Spleen (tissue), 11 donors: ENCODE measurements around the gene RNF214. TPM values are rescaled to one million over a fixed set of nuclear protein-coding genes. Genes with fewer than 3 reads are reported as not detected.

ENCODE experiments used
- DNase-seq: peaks from one replicate; pipeline ENCODE4 v3.0.0-alpha.2; 2020
- H3K27ac ChIP-seq, 8 donors: fragments of 200-600 bp; sonication (generic) in 7 of 8; 1 replicate in 4 of 8; 2 replicates in 4 of 8; pipeline versions ENCODE4 v1.5.0 to v1.8.0; 2016 to 2021; ENCODE audit warnings: inconsistent platforms in 4 of 8, mild to moderate bottlenecking in 4 of 8, moderate library complexity in 1 of 8
- H3K27me3 ChIP-seq, 7 donors: fragments of 200-600 bp; sonication (generic) in 6 of 7; replicated peaks in 1 of 7; 1 replicate in 4 of 7; 2 replicates in 3 of 7; pipeline versions ENCODE4 v1.5.0 to v1.8.0; 2016 to 2021; ENCODE audit warnings: inconsistent platforms in 3 of 7, mild to moderate bottlenecking in 1 of 7
- H3K36me3 ChIP-seq, 6 donors: fragments of 200-600 bp; sonication (generic) in 5 of 6; 1 replicate in 4 of 6; 2 replicates in 2 of 6; pipeline versions ENCODE4 v1.5.0 to v1.8.0; 2016 to 2021; ENCODE audit warnings: inconsistent platforms in 2 of 6
- H3K4me1 ChIP-seq, 6 donors: fragments of 200-600 bp; sonication (generic) in 5 of 6; 1 replicate in 3 of 6; 2 replicates in 3 of 6; pipeline versions ENCODE4 v1.5.0 to v1.8.0; 2016 to 2021; ENCODE audit warnings: inconsistent platforms in 3 of 6
- H3K4me3 ChIP-seq, 8 donors: fragments of 200-600 bp; sonication (generic) in 7 of 8; 1 replicate in 4 of 8; 2 replicates in 4 of 8; pipeline versions ENCODE4 v1.5.0 to v1.8.0; 2016 to 2021; ENCODE audit warnings: inconsistent platforms in 4 of 8, mild to moderate bottlenecking in 4 of 8, moderate library complexity in 2 of 8
- H3K9me3 ChIP-seq, 8 donors: fragments of 200-600 bp; sonication (generic) in 7 of 8; 1 replicate in 4 of 8; 2 replicates in 4 of 8; pipeline versions ENCODE4 v1.5.0 to v1.8.0; 2016 to 2021; ENCODE audit warnings: inconsistent platforms in 4 of 8
- POLR2A ChIP-seq, 3 donors: fragments of 450-650 bp; IDR thresholded peaks; one replicate each; pipeline ENCODE4 v1.5.1; 2017; ENCODE audit warnings: antibody characterized with exemption in 3 of 3, mild to moderate bottlenecking in 1 of 3
- POLR2AphosphoS5 ChIP-seq, 3 donors: sonication (generic); formaldehyde crosslinking; IDR thresholded peaks; one replicate each; pipeline ENCODE4 v1.5.1; 2017; ENCODE audit warnings: antibody characterized with exemption in 3 of 3
- WGBS, 5 donors: extraction: QIAGEN DNeasy Blood & Tissue Kit in 3 of 5; methylation state at CpG; one replicate each; pipeline versions ENCODE4 v1.1.5 to v1.1.7; 2013 to 2018; 5-methylcytosine and 5-hydroxymethylcytosine counted together
- intact Hi-C: fragments of 100-400 bp; cut with DNase I; formaldehyde crosslinking; loops from one replicate; pipeline ENCODE4 v1.15.0; 2023; ENCODE audit warnings: low total_unique reads
- polyA plus RNA-seq, 3 donors: library from polyadenylated mRNA; stranded (reverse); fragments of 200-250 nt; gene quantifications; one replicate each; pipeline ENCODE4 v1.2.1, GENCODE V29; 2013
- total RNA-seq, 7 donors: library from RNA; depleted of rRNA in 3 of 7; stranded (reverse); fragments of >200 nt in 3 of 7; fragmentation: NEBNext Ultra II Directional in 4 of 7; extraction: Animal tissue kit (Norgen Biotek cat#: 25700) in 4 of 7; gene quantifications; one replicate each; pipeline versions ENCODE4 v1.1.0 to v1.2.1, GENCODE V29; 2016 to 2021
- TF ChIP-seq, protein P1 (sequence below), 11 experiments: fragments of 200-600 bp in 7 of 11; fragments of 450-650 bp in 4 of 11; sonication (generic) in 4 of 11; IDR thresholded peaks in 8 of 11; conservative IDR thresholded peaks in 3 of 11; 1 replicate in 7 of 11; 2 replicates in 4 of 11; pipeline versions ENCODE4 v1.4.0 to v1.8.0; 2016 to 2021; ENCODE audit warnings: antibody characterized with exemption in 11 of 11, inconsistent platforms in 4 of 11, mild to moderate bottlenecking in 1 of 11
- donor health status: healthy with polysubstance abuse.
- donor health status: DM: no; HTN: no; CAD: no; lungs with moderate emphysema.
- donor health status: DM: no; HTN: no; CAD: no.
- donor health status: Bipolar disorder and iron deficiency.
- donor health status: healthy.
- donor health status: DM: no; HTN: no; CAD: no.
- donor health status: DM: yes; HTN: yes; CAD: no.

RNF214 gene
- total and polyA plus RNA-seq, 10 donors, result 5.6 to 29.6 (median 19.6) TPM

DNA sequence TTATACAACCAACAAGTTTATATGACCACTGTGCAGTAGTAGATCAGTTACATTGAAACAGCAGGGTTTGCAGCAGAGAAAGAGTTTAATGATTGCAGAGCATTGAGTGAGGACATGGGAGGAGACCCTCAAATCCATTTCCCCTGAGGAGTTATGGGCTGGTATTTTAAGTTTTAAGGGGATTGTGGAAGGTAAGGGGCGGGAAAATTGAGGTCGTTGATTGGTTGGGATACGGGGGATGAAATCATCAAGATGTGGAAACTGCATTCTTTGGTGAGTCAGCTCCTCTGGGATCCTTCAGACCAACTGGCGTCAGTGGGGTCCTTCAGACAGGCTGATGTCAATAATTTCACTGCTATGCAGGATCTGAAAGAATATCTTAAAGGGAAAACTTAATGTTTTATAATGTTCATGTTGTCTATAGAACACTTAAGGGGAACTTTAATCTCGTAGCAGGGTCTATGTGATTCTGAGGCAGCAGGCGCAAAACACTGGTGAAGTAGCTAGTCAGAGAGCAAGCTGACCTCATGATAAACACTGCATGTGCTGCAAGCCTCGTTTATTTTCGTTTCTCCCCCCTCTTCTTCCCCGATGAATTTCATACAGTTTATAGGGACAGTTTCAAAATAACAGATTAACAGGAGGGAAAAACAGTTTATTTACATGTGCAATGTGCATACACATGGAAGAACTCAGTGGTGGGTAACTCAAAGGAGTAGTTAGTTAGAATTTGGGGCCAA is 41.2 kb downstream of the RNF214 start:
- TF ChIP-seq POLR2AphosphoS5 (IDR thresholded peaks at IDR 0.05), result no peak
- TF ChIP-seq, protein P1, sequence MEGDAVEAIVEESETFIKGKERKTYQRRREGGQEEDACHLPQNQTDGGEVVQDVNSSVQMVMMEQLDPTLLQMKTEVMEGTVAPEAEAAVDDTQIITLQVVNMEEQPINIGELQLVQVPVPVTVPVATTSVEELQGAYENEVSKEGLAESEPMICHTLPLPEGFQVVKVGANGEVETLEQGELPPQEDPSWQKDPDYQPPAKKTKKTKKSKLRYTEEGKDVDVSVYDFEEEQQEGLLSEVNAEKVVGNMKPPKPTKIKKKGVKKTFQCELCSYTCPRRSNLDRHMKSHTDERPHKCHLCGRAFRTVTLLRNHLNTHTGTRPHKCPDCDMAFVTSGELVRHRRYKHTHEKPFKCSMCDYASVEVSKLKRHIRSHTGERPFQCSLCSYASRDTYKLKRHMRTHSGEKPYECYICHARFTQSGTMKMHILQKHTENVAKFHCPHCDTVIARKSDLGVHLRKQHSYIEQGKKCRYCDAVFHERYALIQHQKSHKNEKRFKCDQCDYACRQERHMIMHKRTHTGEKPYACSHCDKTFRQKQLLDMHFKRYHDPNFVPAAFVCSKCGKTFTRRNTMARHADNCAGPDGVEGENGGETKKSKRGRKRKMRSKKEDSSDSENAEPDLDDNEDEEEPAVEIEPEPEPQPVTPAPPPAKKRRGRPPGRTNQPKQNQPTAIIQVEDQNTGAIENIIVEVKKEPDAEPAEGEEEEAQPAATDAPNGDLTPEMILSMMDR (IDR thresholded peaks at IDR 0.05 in 8 of 11, conservative IDR thresholded peaks at IDR 0.05 in 3 of 11), result no peak
- TF ChIP-seq POLR2A (IDR thresholded peaks at IDR 0.05), result no peak
- H3K27ac ChIP-seq, result no peak overlapping the region
- peaks cover 0 to 64% (median 0%) of the 10 kb centered on the region in 6 donors for H3K36me3 ChIP-seq
- H3K9me3 ChIP-seq, result no peaks in the 10 kb centered on the region
- no peak for DNase-seq
- WGBS, 5 donors, result 91 to 95% (median 92%) methylated on average over 9 of the region's 9 CpGs
- no peak overlapping the region for H3K4me3 ChIP-seq
- H3K4me1 ChIP-seq, result no peaks in the 10 kb centered on the region
- no peaks in the 10 kb centered on the region for H3K27me3 ChIP-seq
- intact Hi-C loops, result no loop called here

DNA sequence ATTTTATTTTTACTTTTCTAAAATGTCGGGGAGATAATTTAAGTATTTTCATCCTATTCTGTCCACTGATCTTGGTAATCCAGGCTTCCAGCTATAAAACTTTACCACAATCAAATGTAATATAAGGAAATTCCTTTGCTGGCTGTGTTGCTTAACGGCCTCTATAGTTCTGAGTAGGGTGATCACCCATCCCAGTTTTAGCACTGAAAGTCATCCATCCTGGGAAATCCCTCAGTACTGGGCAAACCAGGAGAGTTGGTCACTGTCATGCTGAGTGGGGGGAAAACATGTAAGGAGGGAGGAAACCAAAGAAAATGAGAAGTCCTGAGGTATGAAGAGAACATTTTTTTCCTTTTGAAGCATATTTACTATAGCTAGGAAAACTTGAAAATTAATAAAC is 45.9 kb downstream of the RNF214 start:
- peaks cover 0 to 75% (median 31%) of the 10 kb centered on the region in 6 donors for H3K36me3 ChIP-seq
- peaks cover 0 to 3% (median 0%) of the 10 kb centered on the region in 6 donors for H3K4me1 ChIP-seq
- no peak for TF ChIP-seq POLR2AphosphoS5 (IDR thresholded peaks at IDR 0.05)
- no peak for TF ChIP-seq POLR2A (IDR thresholded peaks at IDR 0.05)
- TF ChIP-seq, protein P1 (IDR thresholded peaks at IDR 0.05 in 8 of 11, conservative IDR thresholded peaks at IDR 0.05 in 3 of 11), result no peak
- no peaks in the 10 kb centered on the region for H3K9me3 ChIP-seq
- no peak overlapping the region for H3K4me3 ChIP-seq
- intact Hi-C loops, result no loop called here
- H3K27ac ChIP-seq, result no peak overlapping the region
- H3K27me3 ChIP-seq, result no peaks in the 10 kb centered on the region
- no peak for DNase-seq
- WGBS, 5 donors, result 82 to 94% (median 85%) methylated on average over 2 of the region's 2 CpGs

DNA sequence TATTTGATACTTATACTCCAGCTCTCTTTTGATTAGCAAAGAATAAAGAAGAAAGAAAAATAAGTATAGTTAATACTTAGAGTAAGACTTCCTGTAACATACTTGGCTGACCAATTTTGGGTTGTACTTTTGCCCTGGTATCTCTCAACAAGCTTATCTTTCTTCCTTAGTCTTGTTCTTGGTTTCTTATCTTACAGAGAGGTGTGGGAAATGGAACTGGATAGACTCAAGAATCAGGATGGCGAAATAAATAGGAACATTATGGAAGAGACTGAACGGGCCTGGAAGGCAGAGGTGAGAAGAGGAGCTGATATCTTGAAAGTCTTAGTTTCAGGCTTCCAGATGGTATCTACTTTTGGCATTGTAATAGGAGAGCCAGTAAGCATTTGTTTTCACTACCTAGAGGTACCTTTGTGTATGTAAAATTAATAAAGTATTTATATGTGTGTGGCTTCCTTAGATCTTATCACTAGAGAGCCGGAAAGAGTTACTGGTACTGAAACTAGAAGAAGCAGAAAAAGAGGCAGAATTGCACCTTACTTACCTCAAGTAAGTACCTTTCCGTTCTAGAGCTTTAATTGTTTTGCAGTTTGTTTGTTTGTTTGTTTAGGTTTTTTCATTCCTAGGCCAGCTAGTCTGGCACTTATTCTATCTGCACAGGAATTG is 47.4 kb downstream of the RNF214 start:
- Histone ChIP-seq H3K4me1 (peaks cover 0 to 3% (median 0%) of the 10 kb centered on the region in 6 donors), H3K27me3 (no peaks in the 10 kb centered on the region), H3K27ac (peak overlapping the region in 5 of 8 donors; percentile 5 to 66 (median 45)), H3K9me3 (no peaks in the 10 kb centered on the region), H3K4me3 (peak overlapping the region in 1 of 8 donors; percentile 8), H3K36me3 (peaks cover 0 to 80% (median 45%) of the 10 kb centered on the region in 6 donors)
- 74 to 80% (median 78%) methylated on average over 4 of the region's 4 CpGs for WGBS, 5 donors
- intact Hi-C loops, result no loop called here
- TF ChIP-seq, protein P1 (IDR thresholded peaks at IDR 0.05 in 8 of 11, conservative IDR thresholded peaks at IDR 0.05 in 3 of 11), result no peak
- TF ChIP-seq POLR2AphosphoS5 (IDR thresholded peaks at IDR 0.05) (no peak), POLR2A (IDR thresholded peaks at IDR 0.05) (no peak)
- DNase-seq, result no peak

DNA sequence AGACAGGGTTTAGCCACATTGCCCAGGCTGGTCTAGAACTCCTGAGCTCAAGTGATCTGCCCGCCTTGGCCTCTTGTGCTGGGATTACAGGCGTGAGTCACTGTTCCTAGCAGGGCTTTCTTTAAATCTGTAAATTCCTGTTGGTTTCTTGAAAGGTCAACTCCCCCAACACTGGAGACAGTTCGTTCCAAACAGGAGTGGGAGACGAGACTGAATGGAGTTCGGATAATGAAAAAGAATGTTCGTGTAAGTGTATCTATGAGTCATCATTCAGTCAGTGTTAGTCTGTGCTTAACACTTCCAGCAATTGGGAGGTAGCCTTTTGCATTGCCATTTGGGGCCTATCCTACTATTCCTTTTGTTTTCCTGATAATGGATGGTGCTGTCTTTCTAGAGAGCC is 48.7 kb downstream of the RNF214 start:
- H3K4me3 ChIP-seq, result no peak overlapping the region
- no peaks in the 10 kb centered on the region for H3K9me3 ChIP-seq
- no peaks in the 10 kb centered on the region for H3K27me3 ChIP-seq
- no peak for DNase-seq
- TF ChIP-seq, protein P1 (IDR thresholded peaks at IDR 0.05 in 8 of 11, conservative IDR thresholded peaks at IDR 0.05 in 3 of 11), result no peak
- no peak for TF ChIP-seq POLR2AphosphoS5 (IDR thresholded peaks at IDR 0.05)
- TF ChIP-seq POLR2A (IDR thresholded peaks at IDR 0.05), result no peak
- peaks cover 0 to 3% (median 0%) of the 10 kb centered on the region in 6 donors for H3K4me1 ChIP-seq
- no peak overlapping the region for H3K27ac ChIP-seq
- intact Hi-C loops, result no loop called here
- 86 to 97% (median 90%) methylated on average over 6 of the region's 6 CpGs for WGBS, 5 donors
- H3K36me3 ChIP-seq, result peaks cover 0 to 81% (median 57%) of the 10 kb centered on the region in 6 donors
